ENCODE results near the gene CMTM8.

Gene CMTM8

DNA sequence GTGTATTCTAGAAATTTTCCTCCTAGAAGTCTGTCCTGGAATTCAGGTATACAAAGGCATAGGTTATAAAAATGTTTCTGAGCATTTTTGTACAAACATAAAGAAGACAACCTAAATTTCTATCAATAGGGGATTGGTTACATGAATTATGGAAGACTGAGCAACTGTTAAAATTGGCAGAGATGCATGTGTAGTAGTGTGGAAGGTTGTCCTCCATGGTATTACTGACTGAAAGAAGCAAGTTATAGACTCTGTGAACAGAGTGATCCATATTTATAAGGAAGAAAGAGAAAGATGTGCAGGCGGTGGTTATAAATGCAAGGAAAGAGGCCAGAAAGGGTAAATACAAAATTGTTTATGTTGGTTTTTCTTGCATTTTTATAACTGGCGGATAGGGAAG lies 114.9 kb downstream of the CMTM8 start:
- no peak overlapping the region for H3K4me3 ChIP-seq (replicated peaks; ENCODE audit: low read depth, low read length)
- TF ChIP-seq, protein P1, sequence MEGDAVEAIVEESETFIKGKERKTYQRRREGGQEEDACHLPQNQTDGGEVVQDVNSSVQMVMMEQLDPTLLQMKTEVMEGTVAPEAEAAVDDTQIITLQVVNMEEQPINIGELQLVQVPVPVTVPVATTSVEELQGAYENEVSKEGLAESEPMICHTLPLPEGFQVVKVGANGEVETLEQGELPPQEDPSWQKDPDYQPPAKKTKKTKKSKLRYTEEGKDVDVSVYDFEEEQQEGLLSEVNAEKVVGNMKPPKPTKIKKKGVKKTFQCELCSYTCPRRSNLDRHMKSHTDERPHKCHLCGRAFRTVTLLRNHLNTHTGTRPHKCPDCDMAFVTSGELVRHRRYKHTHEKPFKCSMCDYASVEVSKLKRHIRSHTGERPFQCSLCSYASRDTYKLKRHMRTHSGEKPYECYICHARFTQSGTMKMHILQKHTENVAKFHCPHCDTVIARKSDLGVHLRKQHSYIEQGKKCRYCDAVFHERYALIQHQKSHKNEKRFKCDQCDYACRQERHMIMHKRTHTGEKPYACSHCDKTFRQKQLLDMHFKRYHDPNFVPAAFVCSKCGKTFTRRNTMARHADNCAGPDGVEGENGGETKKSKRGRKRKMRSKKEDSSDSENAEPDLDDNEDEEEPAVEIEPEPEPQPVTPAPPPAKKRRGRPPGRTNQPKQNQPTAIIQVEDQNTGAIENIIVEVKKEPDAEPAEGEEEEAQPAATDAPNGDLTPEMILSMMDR (IDR thresholded peaks at IDR 0.05; ENCODE audit: low read depth, low read length, missing control alignments) = no peak
- no peak for DNase-seq (ENCODE audit: extremely low read depth, low read depth)

DNA sequence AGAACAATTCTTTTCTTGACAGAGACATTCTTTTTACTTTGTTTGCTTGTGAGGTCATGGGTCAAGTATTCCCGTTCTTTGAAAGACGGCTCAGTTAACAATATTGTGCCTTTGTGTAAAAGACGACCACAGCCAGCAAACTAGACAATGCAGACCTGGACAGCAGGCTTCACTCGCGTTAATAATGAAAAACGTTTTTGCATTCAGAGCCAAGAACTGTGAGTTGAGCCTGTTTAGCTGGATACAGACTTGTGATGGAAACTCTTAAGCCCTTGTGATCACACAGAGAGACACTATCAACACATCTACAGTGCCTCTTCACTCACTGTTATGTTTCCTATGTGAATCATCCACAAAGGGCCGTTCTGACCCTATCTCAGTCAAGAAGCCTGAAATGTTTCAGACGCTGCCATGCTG lies 115.9 kb downstream of the CMTM8 start:
- TF ChIP-seq, protein P1 (IDR thresholded peaks at IDR 0.05; ENCODE audit: low read depth, low read length, missing control alignments) = no peak
- H3K4me3 ChIP-seq (replicated peaks; ENCODE audit: low read depth, low read length) = no peak overlapping the region
- DNase-seq (ENCODE audit: extremely low read depth, low read depth) = no peak

DNA sequence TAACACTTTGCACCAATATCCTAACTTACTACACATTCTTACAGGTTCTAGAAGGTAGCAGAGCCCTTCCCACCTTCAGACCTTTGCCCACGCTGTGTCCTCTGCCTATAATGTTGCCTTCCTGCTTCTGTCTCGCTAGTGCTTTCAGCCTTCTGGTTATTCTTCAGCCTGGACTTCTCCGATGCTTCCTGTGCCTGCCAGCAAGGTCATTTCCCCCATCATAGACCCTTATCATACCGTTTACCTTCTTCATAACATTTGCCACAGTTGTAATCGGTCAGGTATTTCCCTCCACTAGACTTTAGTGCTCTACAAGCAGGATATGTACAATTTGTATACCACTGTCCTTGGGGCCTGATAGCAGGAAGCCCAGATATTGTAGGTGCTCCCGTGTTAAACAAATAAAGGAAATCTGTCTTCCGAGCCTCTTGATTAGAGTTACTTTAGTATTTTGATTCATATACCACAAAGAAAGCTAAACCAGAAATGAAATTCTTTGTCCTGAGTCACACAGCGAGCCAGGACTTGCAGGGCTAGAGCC lies 117.3 kb downstream of the CMTM8 start:
- DNase-seq (ENCODE audit: extremely low read depth, low read depth) = no peak
- no peak overlapping the region for H3K4me3 ChIP-seq (replicated peaks; ENCODE audit: low read depth, low read length)
- TF ChIP-seq, protein P1 (IDR thresholded peaks at IDR 0.05; ENCODE audit: low read depth, low read length, missing control alignments) = no peak

DNA sequence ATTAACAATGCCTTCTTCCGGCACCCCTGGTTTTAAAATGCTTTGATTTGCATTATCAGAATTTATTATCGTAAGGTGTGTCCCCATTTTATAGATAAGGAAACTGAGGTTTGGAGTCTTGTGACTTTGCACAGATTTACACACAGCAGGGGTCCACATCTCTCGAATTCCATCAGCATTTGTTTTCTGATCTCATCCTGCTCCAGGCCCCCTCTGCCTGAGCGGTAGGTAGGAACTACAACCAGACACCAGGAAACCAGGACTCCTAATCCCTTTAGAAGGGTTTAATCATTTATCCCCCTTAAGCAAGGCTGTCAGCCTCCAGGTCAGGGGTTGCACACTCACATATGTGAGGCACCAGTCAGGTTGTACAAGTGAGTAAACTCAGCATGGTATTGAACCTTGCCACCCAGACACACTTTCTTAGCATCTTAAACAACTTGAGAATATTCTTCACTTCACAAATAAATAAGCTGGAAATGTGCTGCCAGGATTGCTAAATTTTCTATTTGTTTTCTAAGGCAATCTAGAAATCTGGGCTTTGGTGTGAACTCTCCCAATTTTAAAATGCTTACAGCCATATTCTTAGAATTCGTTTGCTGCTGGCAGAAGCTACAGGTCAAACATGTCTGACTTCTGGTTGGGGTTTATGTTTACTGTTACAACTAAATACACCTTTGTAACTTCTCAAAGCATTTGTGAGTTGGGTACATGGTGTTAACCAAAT lies 121.4 kb downstream of the CMTM8 start:
- TF ChIP-seq, protein P1 (IDR thresholded peaks at IDR 0.05; ENCODE audit: low read depth, low read length, missing control alignments) = no peak
- H3K4me3 ChIP-seq (replicated peaks; ENCODE audit: low read depth, low read length) = no peak overlapping the region
- no peak for DNase-seq (ENCODE audit: extremely low read depth, low read depth)

DNA sequence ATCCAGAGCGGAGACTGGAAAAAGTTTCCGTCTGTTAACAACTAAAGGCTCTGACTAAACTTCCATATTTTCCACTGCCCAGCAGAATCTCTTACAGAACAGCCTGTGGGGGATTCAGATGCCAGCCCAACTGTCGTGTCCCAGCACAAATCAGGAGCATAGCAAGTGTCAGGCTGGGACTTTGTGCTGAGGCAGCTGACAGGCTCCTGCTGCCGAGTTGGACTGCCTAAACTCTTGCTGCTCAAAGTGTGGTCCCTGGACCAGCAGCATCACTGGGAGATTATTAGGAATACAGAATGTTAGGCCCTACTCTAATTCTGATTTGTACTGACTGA lies 122.0 kb downstream of the CMTM8 start:
- no peak for DNase-seq (ENCODE audit: extremely low read depth, low read depth)
- no peak overlapping the region for H3K4me3 ChIP-seq (replicated peaks; ENCODE audit: low read depth, low read length)
- TF ChIP-seq, protein P1 (IDR thresholded peaks at IDR 0.05; ENCODE audit: low read depth, low read length, missing control alignments) = no peak

DNA sequence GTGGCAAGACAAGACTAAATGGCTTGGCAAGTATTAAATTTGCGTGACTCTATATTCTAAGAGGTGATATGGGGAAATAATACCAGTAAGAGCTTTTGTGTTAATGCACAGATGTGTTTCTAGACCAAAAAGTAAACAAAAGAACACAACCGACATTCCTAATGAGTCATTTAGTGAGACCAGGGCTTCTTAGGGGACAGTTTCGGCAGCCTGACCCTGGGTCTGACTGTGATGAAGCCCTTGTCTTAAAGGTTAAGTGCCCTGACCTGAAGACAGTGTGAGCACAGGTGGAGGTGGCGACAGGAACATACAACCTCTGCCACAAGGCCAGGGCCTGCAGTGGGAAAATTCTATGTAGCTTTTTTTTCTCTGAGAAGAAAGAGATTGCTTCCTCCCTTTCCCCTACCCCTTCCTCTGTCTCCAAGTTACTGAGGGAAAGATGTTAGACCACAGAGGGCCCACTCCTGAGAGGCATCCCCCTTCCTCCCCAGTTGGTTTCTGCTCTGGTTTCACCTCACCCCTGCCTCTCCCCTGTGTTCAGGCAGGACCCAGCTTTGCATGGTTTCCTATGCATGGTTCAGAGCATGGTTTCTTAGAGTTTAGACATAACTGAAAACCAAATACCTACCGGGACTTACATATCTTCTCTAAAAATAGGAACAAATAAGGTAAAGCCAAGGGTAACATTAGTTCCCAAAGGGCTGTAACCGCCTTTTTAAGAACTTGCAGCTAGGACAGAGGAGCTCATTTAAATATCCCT lies 128.3 kb downstream of the CMTM8 start:
- H3K4me3 ChIP-seq (replicated peaks; ENCODE audit: low read depth, low read length) = no peak overlapping the region
- peak; percentile 20 for DNase-seq (ENCODE audit: extremely low read depth, low read depth)
- TF ChIP-seq, protein P1 (IDR thresholded peaks at IDR 0.05; ENCODE audit: low read depth, low read length, missing control alignments) = no peak
